GM18858 (cell line): ENCODE data around the gene BOLA2B.

Experiments
- ATAC-seq: cut with Tn5 transposase; IDR thresholded peaks from one replicate; pipeline ENCODE4 v1.9.1; 2021; ENCODE audit not compliant: unreplicated experiment

The BOLA2B gene

DNA sequence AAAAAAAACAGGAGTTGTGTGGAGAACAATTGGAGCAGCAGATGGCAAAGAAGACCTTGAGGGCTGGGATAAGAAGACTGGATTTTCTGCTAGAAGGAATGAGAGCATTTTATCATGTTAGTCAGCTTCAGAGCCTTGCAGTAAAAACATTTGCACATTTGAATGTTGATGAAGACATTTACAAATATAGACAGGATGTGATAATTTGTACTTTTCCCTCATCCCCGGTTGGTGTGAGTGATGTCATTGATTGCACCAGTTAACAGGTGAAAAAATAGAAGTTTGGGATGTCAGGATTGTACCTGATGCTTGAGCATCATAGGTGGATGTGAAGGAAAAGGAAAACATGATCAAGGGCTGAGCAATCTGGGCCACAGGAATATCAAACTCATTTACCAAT lies 47.8 kb downstream of the BOLA2B start:
- ATAC-seq = no peak

DNA sequence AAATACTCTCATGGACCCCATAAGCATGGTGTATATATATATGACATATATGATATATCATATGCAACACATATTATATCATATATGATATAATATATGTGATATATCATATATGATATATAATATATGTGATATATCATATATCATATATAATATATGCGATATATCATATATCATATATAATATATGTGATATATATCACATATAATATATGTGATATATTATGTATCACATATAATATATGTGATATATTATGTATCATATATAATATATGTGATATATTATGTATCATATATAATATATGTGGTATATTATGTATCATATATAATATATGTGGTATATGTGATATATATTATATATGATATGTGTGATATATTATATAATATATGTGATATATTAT lies 48.5 kb downstream of the BOLA2B start:
- ATAC-seq = no peak

DNA sequence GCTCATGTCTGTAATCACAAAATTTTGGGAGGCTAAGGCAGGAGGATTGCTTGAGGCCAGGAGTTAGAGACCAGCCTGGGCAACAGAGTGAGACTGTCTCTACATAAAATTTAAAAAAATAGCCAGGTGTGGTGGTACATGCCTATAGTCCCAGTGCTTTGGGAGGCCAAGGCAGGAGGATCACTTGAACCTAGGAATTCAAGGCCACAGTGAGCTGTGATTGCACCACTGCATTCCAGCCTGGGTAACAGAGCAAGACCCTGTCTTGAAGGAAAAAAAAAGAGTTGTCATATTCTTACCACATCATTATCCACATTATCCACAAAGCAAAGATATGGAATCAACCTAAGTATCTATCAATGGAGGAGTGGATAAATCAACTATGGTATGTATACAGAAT lies 49.4 kb downstream of the BOLA2B start:
- ATAC-seq = no peak

DNA sequence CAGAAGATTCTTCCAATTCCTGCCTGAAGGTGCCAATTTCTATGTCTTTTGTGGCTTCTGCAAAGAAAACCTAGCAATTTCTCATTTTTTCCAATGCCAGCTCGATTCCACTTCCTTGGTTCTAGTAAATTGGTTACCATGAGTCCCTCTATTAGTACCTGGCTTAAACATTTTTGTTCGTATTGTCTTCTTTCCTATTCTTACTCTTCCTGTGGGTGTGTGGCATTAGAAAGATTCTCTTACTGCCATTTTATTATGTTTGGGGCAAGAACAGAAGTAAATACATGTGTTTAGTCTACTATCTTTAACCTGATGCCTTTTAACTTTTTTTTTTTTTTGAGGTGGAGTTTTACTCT lies 50.1 kb downstream of the BOLA2B start:
- ATAC-seq = no peak
